Psoas muscle (tissue), 8 donors: ENCODE data around the gene AUTS2. TPM values are rescaled to one million over a fixed set of nuclear protein-coding genes. Genes with fewer than 3 reads are reported as not detected.

Source experiments
- ATAC-seq, 4 donors: fragments of 200-7000 bp; cut with Tn5 transposase; one replicate each; pipeline ENCODE4 v1.9.1; 2020; ENCODE audit warnings: moderate library complexity in 3 of 4, mild to moderate bottlenecking in 2 of 4
- DNase-seq, 2 donors: peaks; one replicate each; pipeline ENCODE4 v3.0.0-alpha.2; 2020
- H3K27ac ChIP-seq: fragments of 200-600 bp; one replicate; pipeline ENCODE4 v1.8.0; 2022
- H3K27me3 ChIP-seq, 3 donors: fragments of 200-600 bp in 1 of 3; one replicate each; pipeline versions ENCODE4 v1.6.1 to v1.8.0; 2013 to 2022; ENCODE audit warnings: low read length in 2 of 3, mild to moderate bottlenecking in 2 of 3, moderate library complexity in 1 of 3; ENCODE audit not compliant: insufficient read depth in 3 of 3
- H3K36me3 ChIP-seq, 2 donors: fragments of 200-600 bp in 1 of 2; one replicate each; pipeline versions ENCODE4 v1.6.1 to v1.8.0; 2013 to 2022; ENCODE audit warnings: low read depth in 1 of 2, mild to moderate bottlenecking in 1 of 2, moderate library complexity in 1 of 2; ENCODE audit not compliant: insufficient read depth in 1 of 2
- H3K4me1 ChIP-seq: fragments of 200-600 bp; one replicate; pipeline ENCODE4 v1.8.0; 2022
- H3K4me3 ChIP-seq: fragments of 200-600 bp; one replicate; pipeline ENCODE4 v1.8.0; 2022; ENCODE audit warnings: mild to moderate bottlenecking
- H3K9me3 ChIP-seq: fragments of 200-600 bp; one replicate; pipeline ENCODE4 v1.8.0; 2022
- WGBS, 3 donors: extraction: QIAGEN DNeasy Blood & Tissue Kit; methylation state at CpG; one replicate each; pipeline versions ENCODE4 v1.1.6 to v1.1.7; 2013; 5-methylcytosine and 5-hydroxymethylcytosine counted together
- intact Hi-C, 2 donors: fragments of 100-400 bp; cut with DNase I; formaldehyde crosslinking; loops; one replicate each; pipeline versions ENCODE4 v1.11.0 to v1.14.2; 2022
- polyA plus RNA-seq, 3 donors: library from polyadenylated mRNA; stranded (reverse); fragments of 200-250 nt; gene quantifications; one replicate each; pipeline ENCODE4 v1.2.3, GENCODE V29; 2013
- total RNA-seq, 4 donors: library from RNA; stranded (reverse); fragmentation: NEBNext Ultra II Directional in 2 of 4; extraction: Animal tissue kit (Norgen Biotek cat#: 25700) in 2 of 4; gene quantifications; one replicate each; pipeline versions ENCODE4 v1.2.1 to v1.2.4, GENCODE V29; 2021 to 2023
- TF ChIP-seq, protein P1 (sequence below): fragments of 200-600 bp; IDR thresholded peaks from one replicate; pipeline ENCODE4 v1.8.0; 2022; ENCODE audit warnings: antibody characterized with exemption
- donor health status: healthy with polysubstance abuse.
- donor health status: DM: no; HTN: no; CAD: no; lungs with moderate emphysema.
- donor health status: Bipolar disorder and iron deficiency.
- donor health status: healthy.
- donor health status: DM: yes; HTN: yes; CAD: no.
- donor health status: DM: no; HTN: no; CAD: no.
- donor health status: DM: no; HTN: no; CAD: no.
- donor health status: DM: yes; HTN: yes; CAD: no.

AUTS2 gene
- total and polyA plus RNA-seq, 7 donors, result 5.0 to 33.5 (median 14.3) TPM

- Histone ChIP-seq H3K27me3 (no peaks in the 10 kb centered on the region), H3K4me3 (no peak overlapping the region), H3K27ac (no peak overlapping the region), H3K36me3 (no peaks in the 10 kb centered on the region), H3K4me1 (no peaks in the 10 kb centered on the region), H3K9me3 (no peaks in the 10 kb centered on the region)
- no peak for ATAC-seq
- TF ChIP-seq, protein P1, sequence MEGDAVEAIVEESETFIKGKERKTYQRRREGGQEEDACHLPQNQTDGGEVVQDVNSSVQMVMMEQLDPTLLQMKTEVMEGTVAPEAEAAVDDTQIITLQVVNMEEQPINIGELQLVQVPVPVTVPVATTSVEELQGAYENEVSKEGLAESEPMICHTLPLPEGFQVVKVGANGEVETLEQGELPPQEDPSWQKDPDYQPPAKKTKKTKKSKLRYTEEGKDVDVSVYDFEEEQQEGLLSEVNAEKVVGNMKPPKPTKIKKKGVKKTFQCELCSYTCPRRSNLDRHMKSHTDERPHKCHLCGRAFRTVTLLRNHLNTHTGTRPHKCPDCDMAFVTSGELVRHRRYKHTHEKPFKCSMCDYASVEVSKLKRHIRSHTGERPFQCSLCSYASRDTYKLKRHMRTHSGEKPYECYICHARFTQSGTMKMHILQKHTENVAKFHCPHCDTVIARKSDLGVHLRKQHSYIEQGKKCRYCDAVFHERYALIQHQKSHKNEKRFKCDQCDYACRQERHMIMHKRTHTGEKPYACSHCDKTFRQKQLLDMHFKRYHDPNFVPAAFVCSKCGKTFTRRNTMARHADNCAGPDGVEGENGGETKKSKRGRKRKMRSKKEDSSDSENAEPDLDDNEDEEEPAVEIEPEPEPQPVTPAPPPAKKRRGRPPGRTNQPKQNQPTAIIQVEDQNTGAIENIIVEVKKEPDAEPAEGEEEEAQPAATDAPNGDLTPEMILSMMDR, result no peak
- WGBS, 3 donors, result 85 to 90% (median 86%) methylated on average over 4 of the region's 4 CpGs
- intact Hi-C loops, result no loop called here
- no peak for DNase-seq
Measured at GRCh38 chr7:70679661-70680060, 1081.4 kb downstream of the AUTS2 start.

- H3K9me3 ChIP-seq, result no peaks in the 10 kb centered on the region
- TF ChIP-seq, protein P1, result no peak
- H3K36me3 ChIP-seq, result no peaks in the 10 kb centered on the region
- no peaks in the 10 kb centered on the region for H3K27me3 ChIP-seq
- no peak for ATAC-seq
- intact Hi-C loops, result no loop called here
- no peak overlapping the region for H3K4me3 ChIP-seq
- no peak overlapping the region for H3K27ac ChIP-seq
- no peaks in the 10 kb centered on the region for H3K4me1 ChIP-seq
- 91 to 94% (median 92%) methylated on average over 4 of the region's 4 CpGs for WGBS, 3 donors
- no peak for DNase-seq
Measured at GRCh38 chr7:70680306-70680705, 1082.0 kb downstream of the AUTS2 start.

DNA sequence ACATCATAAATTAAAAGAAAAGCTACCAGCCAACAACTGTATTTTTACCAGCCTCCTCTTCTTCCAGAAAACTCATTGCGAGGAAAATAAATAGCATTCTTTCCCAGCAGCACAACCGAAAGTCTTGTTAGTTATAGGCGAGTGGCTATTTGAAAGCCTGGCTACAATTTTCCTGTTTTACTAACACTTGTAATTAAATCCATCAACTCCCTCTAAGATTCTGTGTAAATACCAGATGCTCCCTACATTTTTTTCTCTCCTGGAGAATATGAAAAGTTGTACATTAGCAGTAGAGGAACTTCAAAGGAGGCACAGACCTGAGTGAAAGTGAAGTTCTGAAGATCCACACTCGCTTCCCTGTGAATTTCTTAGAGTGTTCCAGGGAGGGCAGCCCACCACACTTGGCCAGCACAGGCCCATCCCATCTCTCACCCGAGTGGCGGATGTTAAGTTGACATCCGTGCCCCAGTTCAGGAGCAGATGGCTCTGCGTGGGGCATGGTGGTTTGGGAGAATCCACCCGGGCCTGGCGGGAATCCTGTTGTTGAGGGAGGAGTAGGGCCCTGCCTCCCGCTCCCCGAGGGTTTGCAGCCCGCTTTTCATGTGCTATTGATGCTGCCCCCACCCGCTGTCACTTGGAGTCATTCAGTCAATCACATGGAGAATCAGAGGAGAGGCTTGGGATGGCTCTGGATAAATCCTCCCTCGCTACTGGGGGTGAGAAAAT lies 1082.6 kb downstream of the AUTS2 start:
- 93 to 94% (median 94%) methylated on average over 15 of the region's 15 CpGs for WGBS, 3 donors
- Histone ChIP-seq H3K4me3 (no peak overlapping the region), H3K4me1 (no peaks in the 10 kb centered on the region), H3K36me3 (no peaks in the 10 kb centered on the region), H3K27ac (no peak overlapping the region), H3K27me3 (no peaks in the 10 kb centered on the region), H3K9me3 (no peaks in the 10 kb centered on the region)
- intact Hi-C loops, result no loop called here
- no peak for ATAC-seq
- no peak for DNase-seq
- TF ChIP-seq, protein P1, result no peak

DNA sequence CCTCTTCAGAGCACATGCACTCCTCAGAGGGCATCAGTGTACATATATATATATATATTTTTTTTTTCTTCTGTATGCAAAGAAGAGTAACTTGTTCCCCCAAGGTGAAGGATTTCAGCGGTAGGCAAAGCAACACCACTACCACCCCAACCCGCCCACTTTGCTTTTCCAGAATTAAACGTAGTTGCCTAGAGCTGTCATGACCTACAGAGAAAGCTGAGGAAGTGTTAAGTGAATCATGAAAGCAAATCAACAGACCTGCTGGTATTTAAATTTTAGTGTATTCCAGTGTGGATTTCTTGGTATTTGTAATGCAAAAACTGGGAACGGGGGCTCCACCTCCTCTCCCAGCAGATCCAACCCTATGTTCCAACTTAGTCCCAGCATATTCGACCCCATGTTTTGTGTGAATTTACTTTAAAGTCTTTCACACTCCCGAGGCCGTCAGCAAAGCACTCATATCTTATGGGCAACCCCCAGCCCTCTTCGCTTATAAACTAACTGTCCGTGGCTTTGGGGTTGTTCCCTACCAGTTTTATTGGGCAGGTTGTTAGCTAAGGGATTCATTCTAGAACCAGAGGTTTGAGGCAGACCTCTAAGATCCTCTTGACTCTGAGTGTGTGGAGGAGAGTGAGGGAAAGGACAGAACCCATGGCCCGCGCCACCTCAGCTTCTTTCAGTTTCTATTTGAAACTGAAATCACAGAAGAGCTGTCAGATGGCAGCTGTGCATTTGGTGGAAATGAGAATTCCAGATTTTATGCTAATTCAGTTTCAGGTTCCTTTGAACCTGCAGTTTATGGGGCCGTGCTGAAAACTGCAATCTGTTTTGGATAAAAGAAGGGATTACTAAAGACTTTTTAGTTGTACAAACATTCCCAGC lies 1083.4 kb downstream of the AUTS2 start:
- Histone ChIP-seq H3K4me1 (no peaks in the 10 kb centered on the region), H3K36me3 (no peaks in the 10 kb centered on the region), H3K9me3 (no peaks in the 10 kb centered on the region), H3K27me3 (no peaks in the 10 kb centered on the region), H3K4me3 (no peak overlapping the region), H3K27ac (no peak overlapping the region)
- ATAC-seq, result no peak
- 75 to 83% (median 78%) methylated on average over 12 of the region's 12 CpGs for WGBS, 3 donors
- TF ChIP-seq, protein P1, result no peak
- no peak for DNase-seq
- intact Hi-C loops, result no loop called here
